Gastrocnemius medialis (tissue), 4 donors: ENCODE data around the gene SMS. TPM values are rescaled to one million over a fixed set of nuclear protein-coding genes. Genes with fewer than 3 reads are reported as not detected.

Source experiments
- ATAC-seq, 2 donors: fragments of 150-250 bp; one replicate each; pipeline ENCODE4 v1.9.1; 2016
- DNase-seq, 2 donors: peaks; one replicate each; pipeline ENCODE4 v3.0.0-alpha.2; 2019
- H3K27ac ChIP-seq, 4 donors: fragments of 200-600 bp; sonication (generic); 1 replicate in 1 of 4; 2 replicates in 3 of 4; pipeline ENCODE4 v1.5.1; 2016 to 2018; ENCODE audit warnings: mild to moderate bottlenecking in 2 of 4, moderate library complexity in 1 of 4
- H3K27me3 ChIP-seq, 3 donors: fragments of 200-600 bp; sonication (generic) in 2 of 3; 1 replicate in 1 of 3; 2 replicates in 2 of 3; pipeline versions ENCODE4 v1.5.1 to v1.6.0; 2016 to 2019; ENCODE audit warnings: mild to moderate bottlenecking in 1 of 3, moderate library complexity in 1 of 3
- H3K36me3 ChIP-seq, 2 donors: fragments of 200-600 bp; sonication (generic) in 1 of 2; one replicate each; pipeline ENCODE4 v1.5.1; 2017 to 2018
- H3K4me1 ChIP-seq, 2 donors: fragments of 200-600 bp; sonication (generic) in 1 of 2; one replicate each; pipeline ENCODE4 v1.5.1; 2016 to 2017; ENCODE audit warnings: mild to moderate bottlenecking in 2 of 2
- H3K4me3 ChIP-seq, 4 donors: fragments of 200-600 bp; sonication (generic) in 3 of 4; 1 replicate in 1 of 4; 2 replicates in 3 of 4; pipeline ENCODE4 v1.5.1; 2016 to 2019; ENCODE audit warnings: mild to moderate bottlenecking in 2 of 4
- H3K9me3 ChIP-seq, 3 donors: fragments of 200-600 bp; sonication (generic) in 2 of 3; 1 replicate in 1 of 3; 2 replicates in 2 of 3; pipeline ENCODE4 v1.5.1; 2016 to 2019
- POLR2A ChIP-seq, 2 donors: fragments of 450-650 bp; IDR thresholded peaks; one replicate each; pipeline ENCODE4 v1.6.1; 2017; ENCODE audit warnings: antibody characterized with exemption in 2 of 2, mild to moderate bottlenecking in 2 of 2, moderate library complexity in 2 of 2
- in situ Hi-C, 4 donors: fragments of 200-750 bp; cut with MboI; loops; one replicate each; pipeline versions ENCODE4 v1.15.0 to v1.8.0; 2017; ENCODE audit warnings: low sequenced_read_pairs in 4 of 4
- intact Hi-C: fragments of 100-400 bp; cut with DNase I; formaldehyde crosslinking; loops from one replicate; pipeline ENCODE4 v1.15.1; 2023; ENCODE audit warnings: low total_unique reads
- total RNA-seq, 4 donors: library from RNA; depleted of rRNA; stranded (reverse); fragments of >200 nt; gene quantifications; one replicate each; pipeline versions ENCODE4 v1.1.0 to v1.2.3, GENCODE V29; 2016
- TF ChIP-seq, protein P1 (sequence below), 5 experiments: fragments of 450-650 bp in 3 of 5; fragments of 200-600 bp in 2 of 5; sonication (generic) in 2 of 5; IDR thresholded peaks in 4 of 5; conservative IDR thresholded peaks in 1 of 5; 1 replicate in 4 of 5; 2 replicates in 1 of 5; pipeline ENCODE4 v1.5.1; 2016 to 2019; ENCODE audit warnings: antibody characterized with exemption in 5 of 5, mild to moderate bottlenecking in 3 of 5, moderate library complexity in 3 of 5

SMS gene
- total RNA-seq, 4 donors from 2014 or later = 9.3 to 32.0 (median 20.0) TPM

DNA sequence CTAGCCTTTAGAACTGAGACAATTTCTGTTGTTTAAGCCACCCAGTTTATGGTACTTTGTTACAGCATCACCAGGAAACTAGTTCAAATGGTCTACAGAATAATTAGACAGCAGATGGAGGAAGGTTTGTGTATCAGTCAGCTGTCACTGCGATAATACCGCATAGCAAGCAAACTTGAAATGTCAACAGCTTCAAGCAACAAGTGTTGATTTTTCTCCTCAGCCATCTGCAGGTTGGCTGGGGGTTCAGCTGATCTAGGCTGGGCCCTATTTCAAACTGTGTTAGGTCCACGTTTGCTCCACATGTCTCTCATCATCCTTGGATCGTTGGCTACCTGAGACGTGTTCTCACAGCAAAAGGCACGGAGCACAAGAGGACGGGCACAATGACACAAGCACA is 72.4 kb downstream of the SMS start:
- ATAC-seq (no peak), DNase-seq (no peak)
- Histone ChIP-seq H3K4me3 (no peak overlapping the region), H3K4me1 (no peaks in the 10 kb centered on the region), H3K27me3 (no peaks in the 10 kb centered on the region), H3K9me3 (no peaks in the 10 kb centered on the region), H3K27ac (no peak overlapping the region), H3K36me3 (no peaks in the 10 kb centered on the region)
- intact Hi-C loops = no loop called here
- TF ChIP-seq, protein P1, sequence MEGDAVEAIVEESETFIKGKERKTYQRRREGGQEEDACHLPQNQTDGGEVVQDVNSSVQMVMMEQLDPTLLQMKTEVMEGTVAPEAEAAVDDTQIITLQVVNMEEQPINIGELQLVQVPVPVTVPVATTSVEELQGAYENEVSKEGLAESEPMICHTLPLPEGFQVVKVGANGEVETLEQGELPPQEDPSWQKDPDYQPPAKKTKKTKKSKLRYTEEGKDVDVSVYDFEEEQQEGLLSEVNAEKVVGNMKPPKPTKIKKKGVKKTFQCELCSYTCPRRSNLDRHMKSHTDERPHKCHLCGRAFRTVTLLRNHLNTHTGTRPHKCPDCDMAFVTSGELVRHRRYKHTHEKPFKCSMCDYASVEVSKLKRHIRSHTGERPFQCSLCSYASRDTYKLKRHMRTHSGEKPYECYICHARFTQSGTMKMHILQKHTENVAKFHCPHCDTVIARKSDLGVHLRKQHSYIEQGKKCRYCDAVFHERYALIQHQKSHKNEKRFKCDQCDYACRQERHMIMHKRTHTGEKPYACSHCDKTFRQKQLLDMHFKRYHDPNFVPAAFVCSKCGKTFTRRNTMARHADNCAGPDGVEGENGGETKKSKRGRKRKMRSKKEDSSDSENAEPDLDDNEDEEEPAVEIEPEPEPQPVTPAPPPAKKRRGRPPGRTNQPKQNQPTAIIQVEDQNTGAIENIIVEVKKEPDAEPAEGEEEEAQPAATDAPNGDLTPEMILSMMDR (IDR thresholded peaks at IDR 0.05 in 4 of 5, conservative IDR thresholded peaks at IDR 0.05 in 1 of 5) = no peak
- TF ChIP-seq POLR2A (IDR thresholded peaks at IDR 0.05) = no peak
- in situ Hi-C loops = no loop called here

- ATAC-seq = no peak
- Histone ChIP-seq H3K4me3 (no peak overlapping the region), H3K9me3 (no peaks in the 10 kb centered on the region), H3K27me3 (no peaks in the 10 kb centered on the region), H3K36me3 (no peaks in the 10 kb centered on the region), H3K4me1 (no peaks in the 10 kb centered on the region), H3K27ac (no peak overlapping the region)
- intact Hi-C loops = no loop called here
- TF ChIP-seq POLR2A (IDR thresholded peaks at IDR 0.05) = no peak
- TF ChIP-seq, protein P1 (IDR thresholded peaks at IDR 0.05 in 4 of 5, conservative IDR thresholded peaks at IDR 0.05 in 1 of 5) = no peak
- no peak for DNase-seq
- in situ Hi-C loops = no loop called here
Observed at GRCh38 chrX:22015139-22015750, 74.7 kb downstream of the SMS start.

DNA sequence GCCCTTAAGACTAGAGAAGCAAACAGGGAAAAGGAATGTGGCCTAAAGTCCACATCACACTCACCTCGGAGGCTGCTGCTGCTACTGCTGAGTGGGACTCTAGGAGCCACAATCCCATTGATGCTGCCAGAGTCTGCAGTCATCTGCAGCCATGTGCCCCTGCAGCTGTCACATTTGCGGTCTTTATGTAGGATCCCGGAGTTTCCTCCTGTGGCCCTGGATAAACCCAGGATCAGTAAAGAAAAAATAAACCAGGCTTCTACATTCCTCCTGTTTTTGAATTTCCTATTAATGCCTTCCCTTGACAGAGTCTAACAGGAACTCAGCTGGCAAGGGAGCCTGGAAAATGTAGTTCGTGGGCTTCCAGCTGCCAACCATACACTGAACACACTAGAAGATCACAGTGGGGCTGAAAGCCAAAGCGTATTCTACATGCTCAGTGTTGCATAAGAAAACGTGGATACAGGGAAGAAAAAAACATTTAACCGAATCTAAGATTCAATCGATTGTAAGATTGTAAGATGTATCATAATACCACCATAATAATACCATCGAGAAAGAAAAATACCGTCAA is 81.3 kb downstream of the SMS start:
- no peak overlapping the region for H3K27ac ChIP-seq
- TF ChIP-seq, protein P1 (IDR thresholded peaks at IDR 0.05 in 4 of 5, conservative IDR thresholded peaks at IDR 0.05 in 1 of 5) = no peak
- TF ChIP-seq POLR2A (IDR thresholded peaks at IDR 0.05) = no peak
- ATAC-seq = no peak
- in situ Hi-C loops = no loop called here
- intact Hi-C loops = no loop called here
- no peaks in the 10 kb centered on the region for H3K9me3 ChIP-seq
- H3K36me3 ChIP-seq = no peaks in the 10 kb centered on the region
- H3K4me3 ChIP-seq = no peak overlapping the region
- H3K27me3 ChIP-seq = no peaks in the 10 kb centered on the region
- H3K4me1 ChIP-seq = no peaks in the 10 kb centered on the region
- no peak for DNase-seq

DNA sequence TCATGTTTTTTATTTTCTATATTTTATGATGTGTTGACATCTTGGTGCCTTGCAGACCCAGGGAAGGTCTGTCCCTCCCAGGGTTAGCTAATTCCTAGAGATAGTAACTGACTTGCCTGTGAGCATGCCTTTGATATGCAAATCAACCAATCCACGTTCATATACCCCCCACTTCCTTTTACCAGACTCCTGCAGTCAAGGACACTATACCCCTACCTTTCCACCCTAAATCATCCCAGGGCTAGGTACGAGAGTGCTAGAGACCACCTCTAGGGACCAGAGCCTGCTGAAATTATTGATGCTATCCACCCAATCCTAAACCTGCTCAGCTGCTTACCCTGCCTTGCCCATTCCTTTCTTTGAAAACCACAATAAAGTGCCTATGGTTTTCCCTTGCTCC is 84.1 kb downstream of the SMS start:
- Histone ChIP-seq H3K27ac (no peak overlapping the region), H3K9me3 (no peaks in the 10 kb centered on the region), H3K27me3 (no peaks in the 10 kb centered on the region), H3K4me3 (no peak overlapping the region), H3K36me3 (no peaks in the 10 kb centered on the region), H3K4me1 (no peaks in the 10 kb centered on the region)
- intact Hi-C loops = no loop called here
- no peak for ATAC-seq
- DNase-seq = no peak
- in situ Hi-C loops = no loop called here
- TF ChIP-seq POLR2A (IDR thresholded peaks at IDR 0.05) = no peak
- TF ChIP-seq, protein P1 (IDR thresholded peaks at IDR 0.05 in 4 of 5, conservative IDR thresholded peaks at IDR 0.05 in 1 of 5) = no peak

- H3K27me3 ChIP-seq = no peaks in the 10 kb centered on the region
- DNase-seq (no peak), ATAC-seq (no peak)
- H3K36me3 ChIP-seq = no peaks in the 10 kb centered on the region
- in situ Hi-C loops (no loop called here), intact Hi-C loops (no loop called here)
- H3K27ac ChIP-seq = no peak overlapping the region
- no peaks in the 10 kb centered on the region for H3K4me1 ChIP-seq
- no peak overlapping the region for H3K4me3 ChIP-seq
- TF ChIP-seq, protein P1 (IDR thresholded peaks at IDR 0.05 in 4 of 5, conservative IDR thresholded peaks at IDR 0.05 in 1 of 5) = no peak
- TF ChIP-seq POLR2A (IDR thresholded peaks at IDR 0.05) = no peak
- H3K9me3 ChIP-seq = no peaks in the 10 kb centered on the region
Observed at GRCh38 chrX:22025751-22026150, 85.2 kb downstream of the SMS start.
